ENCODE results near the gene DESI1. TPM values are rescaled to one million over a fixed set of nuclear protein-coding genes. Genes with fewer than 3 reads are reported as not detected.
"Not testable (repeated sequence)": the region's sequence is repeated elsewhere in the genome, so short reads cannot be mapped to it uniquely, and the experiment has no call there.

DESI1 gene
- total RNA-seq, 1 donor from 2014 or later: 41.6 TPM

DNA sequence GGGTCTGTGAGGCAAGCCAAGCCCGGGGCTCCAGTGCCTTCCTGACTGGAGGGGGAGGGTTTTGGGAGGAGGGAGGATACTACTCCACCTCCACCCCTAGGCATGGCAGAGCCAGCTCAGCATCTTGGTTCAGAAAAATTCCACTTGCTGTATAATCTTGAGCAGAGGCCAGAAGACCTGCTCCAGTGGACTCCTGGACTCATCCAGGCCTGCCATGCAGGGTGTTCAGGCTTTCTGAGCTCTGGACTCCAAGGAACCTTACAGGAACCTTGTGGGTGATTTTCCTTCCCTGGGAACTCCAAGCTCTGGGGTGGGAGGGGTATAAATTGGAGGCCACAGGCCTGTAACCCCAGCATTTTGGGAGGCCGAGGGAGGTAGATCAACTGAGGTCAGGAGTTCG is 50.6 kb downstream of the DESI1 start:
- DNase-seq (ENCODE audit: missing footprints) (no peak), ATAC-seq (no peak)
- intact Hi-C loops (cut with DNase I): no loop called here

DNA sequence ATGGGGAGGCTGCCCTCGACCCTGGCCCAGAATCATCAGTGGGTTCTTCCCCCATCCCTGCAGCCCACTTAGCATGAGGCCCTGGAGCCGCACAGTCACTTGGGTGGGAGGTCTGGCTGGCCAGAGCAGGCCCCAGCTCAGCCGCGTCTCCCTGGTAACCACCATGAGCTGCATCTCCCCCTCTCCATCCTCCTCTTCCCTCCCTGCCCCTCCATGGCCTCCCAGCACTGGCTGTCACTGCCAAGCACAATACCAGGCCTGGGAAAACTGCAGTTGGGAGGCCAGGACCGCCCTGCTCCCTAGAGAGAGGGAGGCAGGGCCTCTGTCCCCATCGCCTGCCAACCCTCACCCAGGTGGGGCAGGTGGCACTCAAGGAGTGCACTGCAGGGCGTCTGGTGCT is 52.0 kb downstream of the DESI1 start:
- DNase-seq (ENCODE audit: missing footprints) (no peak), ATAC-seq (no peak)
- intact Hi-C loops (cut with DNase I): no loop called here

DNA sequence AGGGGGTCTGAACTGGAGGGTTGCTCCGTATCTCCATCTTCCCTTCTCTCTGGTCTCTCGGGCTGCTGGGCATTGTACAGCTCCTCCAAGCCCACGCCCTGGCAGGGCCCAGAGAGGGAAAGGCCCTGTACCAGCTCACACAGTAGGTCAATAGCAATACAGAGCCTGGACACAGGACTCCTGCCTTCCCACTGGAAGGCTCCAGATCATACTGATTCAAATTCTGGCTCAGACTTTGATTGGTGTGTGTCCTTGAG is 53.4 kb downstream of the DESI1 start:
- ATAC-seq (no peak), DNase-seq (ENCODE audit: missing footprints) (no peak)
- intact Hi-C loops (cut with DNase I): no loop called here

DNA sequence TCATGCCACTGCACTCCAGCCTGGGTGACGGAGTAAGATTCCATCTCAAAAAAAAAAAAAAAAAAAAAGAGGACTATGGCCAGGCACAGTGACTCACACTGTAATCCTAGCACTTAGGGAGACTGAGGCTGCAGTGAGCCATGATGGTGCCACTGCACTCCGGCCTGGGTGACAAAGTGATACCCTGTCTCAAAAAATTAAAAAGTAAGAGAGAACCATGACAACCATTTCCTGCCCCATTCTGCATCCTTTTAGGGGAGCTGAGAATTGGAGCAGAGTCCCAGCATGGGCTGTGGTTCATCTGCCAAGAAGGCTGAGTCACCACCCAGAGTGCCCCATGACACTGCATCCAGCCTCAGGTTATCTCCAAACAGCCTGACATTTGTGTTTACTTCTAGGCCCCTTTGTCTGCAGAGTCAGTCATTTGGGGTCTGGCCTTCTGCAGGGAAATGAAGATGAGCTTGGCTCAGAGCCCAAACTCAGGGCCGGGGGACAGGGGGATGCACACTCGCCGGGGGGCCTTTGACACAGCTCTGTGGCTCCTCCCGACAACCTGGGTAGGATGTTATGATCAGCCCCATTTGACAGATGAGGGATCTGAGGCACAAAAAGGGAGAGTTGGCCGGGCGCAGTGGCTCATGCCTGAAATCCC is 55.3 kb downstream of the DESI1 start:
- intact Hi-C loops (cut with DNase I): no loop called here
- DNase-seq (ENCODE audit: missing footprints) (no peak), ATAC-seq (peak; percentile 27)

DNA sequence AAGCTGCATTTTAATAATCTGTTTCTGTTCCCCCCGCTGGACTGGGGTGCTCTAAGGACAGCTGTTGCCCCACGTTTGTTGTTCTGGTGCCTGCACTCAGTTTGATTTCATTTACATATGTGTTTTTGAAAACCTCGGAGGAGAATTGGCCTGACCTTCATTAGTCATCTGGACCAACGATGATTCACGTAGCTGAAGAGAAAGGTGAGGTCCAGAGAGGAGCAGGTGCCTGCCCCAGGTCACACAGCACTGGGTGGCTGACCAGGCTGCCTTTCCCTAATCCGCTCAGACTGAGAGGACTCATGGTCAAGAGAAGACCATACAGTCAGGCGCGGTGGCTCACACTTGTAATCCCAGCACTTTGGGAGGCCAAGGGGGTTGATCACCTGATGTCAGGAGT is 56.3 kb downstream of the DESI1 start:
- DNase-seq (ENCODE audit: missing footprints): no peak
- ATAC-seq: no peak
- intact Hi-C loops (cut with DNase I): no loop called here

DNA sequence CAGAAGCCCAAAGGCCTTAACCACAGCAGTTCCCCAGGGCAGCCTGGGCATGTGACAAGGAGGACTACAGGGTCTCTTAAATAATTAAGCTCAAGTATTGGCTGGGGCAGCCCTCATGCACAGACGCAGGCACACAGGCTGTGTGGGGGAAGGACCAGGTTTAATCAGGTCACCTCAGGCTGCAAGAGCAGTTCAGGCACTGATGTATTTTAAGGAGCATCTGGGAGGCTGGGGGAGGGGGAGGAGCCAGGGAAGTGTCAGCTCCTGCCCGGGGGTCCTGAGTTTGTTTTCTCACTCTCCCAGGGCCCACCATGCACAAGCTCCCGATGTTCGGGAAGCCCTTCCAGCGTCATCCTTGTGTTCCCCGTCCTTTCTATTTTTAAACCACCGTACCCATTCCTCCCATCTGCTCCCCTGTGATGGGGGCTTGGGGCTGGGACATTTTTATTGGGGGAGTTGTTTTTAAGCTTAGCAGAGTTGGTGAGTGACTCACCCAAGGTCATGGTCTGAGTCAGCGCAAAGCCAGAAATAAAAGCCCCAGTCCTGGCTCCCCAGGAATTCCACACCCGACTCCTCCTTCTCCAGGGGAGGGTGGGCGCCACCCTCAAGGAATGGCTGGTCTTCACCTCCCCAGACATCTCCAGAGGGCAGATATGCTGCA is 57.7 kb downstream of the DESI1 start:
- intact Hi-C loops (cut with DNase I): loop anchor here (2.0 kb wide), 1 partner anchor 14 kb away; no protein-coding TSS in a partner anchor
- no peak for DNase-seq (ENCODE audit: missing footprints)
- ATAC-seq: peak; percentile 21

DNA sequence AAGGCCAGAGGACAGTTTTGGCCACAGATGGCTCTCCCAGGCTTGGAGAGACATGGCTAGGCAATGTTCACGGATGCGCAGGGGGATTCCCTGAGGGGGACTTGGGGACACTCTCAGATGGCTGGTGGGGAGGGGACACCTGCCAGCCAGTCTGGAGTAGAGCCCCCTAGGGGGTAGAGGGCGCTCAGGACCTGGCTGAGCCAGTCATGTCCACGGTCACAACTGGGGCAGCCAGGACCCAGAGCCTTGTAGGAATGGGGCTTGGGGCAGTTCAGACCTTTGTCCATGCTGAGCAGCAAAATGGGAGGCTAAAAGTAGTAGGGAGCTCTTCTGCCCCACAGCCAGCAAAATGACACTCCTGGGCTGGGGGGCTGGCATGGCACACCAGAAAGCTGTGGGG is 58.4 kb downstream of the DESI1 start:
- intact Hi-C loops (cut with DNase I): loop anchor here (2.0 kb wide), 1 partner anchor 14 kb away; no protein-coding TSS in a partner anchor
- no peak for ATAC-seq
- no peak for DNase-seq (ENCODE audit: missing footprints)

DNA sequence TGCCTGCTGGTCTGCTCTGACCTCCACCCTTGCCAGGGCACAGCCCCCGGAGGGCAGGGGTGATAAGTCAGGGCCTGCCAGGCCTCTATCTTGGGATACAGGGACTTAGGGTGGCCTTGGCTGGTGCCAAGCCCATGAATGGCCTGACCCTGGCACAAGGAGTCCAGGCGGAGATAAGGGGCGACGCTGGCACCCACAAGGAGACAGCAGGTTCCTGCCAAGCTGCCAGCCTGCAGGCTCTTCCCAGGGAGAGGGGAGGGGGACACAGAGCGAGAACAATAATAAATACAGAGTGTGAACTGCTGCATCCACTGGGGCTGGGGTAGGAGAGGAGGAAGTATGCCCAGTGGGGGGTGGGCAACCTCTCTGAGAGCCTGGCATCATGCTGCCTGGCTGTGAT is 59.1 kb downstream of the DESI1 start:
- ATAC-seq (peak; percentile 62), DNase-seq (ENCODE audit: missing footprints) (peak; percentile 84)
- intact Hi-C loops (cut with DNase I): loop anchor here (2.0 kb wide), 1 partner anchor 15 kb away; no protein-coding TSS in a partner anchor

DNA sequence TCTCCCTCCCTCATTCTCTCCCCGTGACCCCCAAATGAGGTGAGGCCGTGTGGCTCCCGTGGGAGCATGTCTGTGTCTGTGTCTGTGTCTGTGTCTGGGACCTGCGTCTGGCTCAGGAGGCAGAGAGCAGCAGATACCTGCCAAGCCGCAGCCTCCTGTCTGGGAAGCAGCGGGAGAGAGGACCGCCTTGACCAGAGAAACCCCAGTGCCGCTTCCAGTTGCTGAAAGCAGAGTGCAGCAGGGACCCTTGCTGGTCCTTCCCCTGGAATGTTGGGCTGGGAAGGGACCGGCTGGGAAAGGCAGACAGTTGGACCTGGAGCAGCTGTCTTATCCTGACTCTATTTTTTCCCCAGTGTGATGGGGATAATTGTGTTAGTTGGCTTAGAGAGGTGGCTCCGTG is 59.5 kb downstream of the DESI1 start:
- DNase-seq (ENCODE audit: missing footprints) (no peak), ATAC-seq (peak; percentile 29)
- intact Hi-C loops (cut with DNase I): no loop called here

DNA sequence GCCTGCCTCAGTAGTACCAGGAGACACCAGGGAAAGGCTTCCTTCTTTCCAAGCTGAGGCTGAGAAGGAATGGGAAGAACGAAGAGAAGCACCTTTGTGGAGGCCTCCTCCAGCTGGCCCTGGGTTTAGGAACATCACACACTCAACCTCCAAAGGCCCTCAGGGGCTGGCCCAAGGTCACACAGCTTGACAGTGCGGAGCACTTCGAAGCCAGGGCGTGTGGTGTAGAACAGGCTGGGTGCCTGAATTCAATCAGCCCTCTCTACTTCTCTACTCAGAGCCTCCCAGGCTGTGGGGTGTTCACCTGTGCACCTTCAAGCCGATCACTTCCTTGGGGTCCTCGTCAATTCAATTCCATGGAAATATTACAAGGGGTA is 60.8 kb downstream of the DESI1 start:
- ATAC-seq (peak; percentile 27), DNase-seq (ENCODE audit: missing footprints) (no peak)
- intact Hi-C loops (cut with DNase I): no loop called here

DNA sequence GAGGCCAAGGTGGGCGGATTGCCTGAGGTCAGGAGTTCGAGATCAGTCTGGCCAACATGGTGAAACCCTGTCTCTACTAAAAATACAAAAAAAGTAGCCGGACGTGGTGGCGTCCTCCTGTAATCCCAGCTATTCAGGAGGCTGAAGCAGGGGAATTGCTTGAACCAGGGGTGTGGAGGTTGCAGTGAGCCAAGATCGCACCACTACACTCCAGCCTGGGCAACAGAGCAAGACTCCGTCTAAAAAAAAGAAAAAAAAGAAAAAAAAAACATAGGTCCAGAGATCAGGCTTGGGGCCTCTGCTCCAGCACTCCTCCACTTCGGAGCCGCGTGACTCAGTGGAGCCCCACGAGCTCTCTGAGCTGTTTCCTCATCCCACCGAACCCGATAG is 62.6 kb downstream of the DESI1 start:
- ATAC-seq; intact Hi-C loops (cut with DNase I); DNase-seq (ENCODE audit: missing footprints): not testable (repeated sequence)

DNA sequence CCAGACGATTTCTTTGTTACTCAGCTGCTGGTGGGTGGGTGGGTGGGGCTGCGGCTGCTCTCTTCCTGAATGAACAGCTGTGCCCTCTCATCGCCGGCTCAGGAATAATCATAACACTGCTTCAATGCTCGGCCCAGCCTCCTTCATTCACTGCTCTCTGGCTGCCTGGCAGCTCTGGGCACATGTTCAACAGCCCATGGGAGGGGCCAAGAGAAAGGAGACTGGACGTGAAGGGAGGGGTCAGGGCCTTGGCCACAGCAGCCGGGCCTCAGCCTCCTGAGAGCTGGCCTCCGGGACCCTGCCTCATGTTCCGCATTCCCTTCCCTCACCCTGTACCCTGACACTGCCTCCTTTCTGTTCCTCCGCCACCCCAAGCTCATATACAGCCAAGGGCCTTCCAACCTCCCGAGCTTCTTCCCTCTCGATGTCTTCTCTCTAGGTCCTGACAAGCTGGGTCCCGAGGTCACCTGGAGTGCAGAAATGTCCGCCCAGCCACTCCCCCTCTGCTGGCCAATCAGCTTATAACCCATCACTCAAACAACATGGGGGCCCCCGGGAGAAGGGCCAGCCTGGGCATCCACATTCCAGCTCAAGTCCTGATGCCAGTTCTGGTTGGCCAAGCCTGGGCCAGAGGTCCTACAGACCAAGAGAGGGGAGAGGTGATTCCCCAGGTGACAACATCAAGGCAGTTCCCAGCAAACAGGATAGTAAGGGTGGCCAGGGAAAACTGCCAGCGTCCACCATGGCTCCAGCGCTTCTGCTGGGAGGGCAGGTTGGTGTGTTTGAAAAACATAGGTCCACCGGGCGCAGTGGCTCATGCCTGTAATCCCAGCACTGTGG is 63.2 kb downstream of the DESI1 start:
- intact Hi-C loops (cut with DNase I): no loop called here
- DNase-seq (ENCODE audit: missing footprints) (peak; percentile 88), ATAC-seq (peak; percentile 42)

DNA sequence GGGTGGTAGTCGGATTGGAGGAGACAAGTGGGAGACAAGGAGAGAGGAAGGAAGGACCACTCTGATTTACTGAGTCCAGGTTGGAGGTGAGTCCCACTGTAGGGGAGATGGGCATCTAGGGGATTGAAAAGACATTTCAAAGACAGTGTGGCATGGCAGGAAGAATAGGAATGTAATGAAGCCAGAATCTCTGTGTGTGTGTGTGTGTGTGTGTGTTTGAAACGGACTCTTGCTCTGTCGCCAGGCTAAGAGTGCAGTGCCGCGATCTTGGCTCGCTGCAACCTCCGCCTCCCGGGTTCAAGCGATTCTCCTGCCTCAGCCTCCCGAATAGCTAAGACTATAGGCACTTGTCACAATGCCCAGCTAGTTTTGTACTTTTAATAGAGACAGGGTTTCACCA is 64.3 kb downstream of the DESI1 start:
- ATAC-seq (no peak), DNase-seq (ENCODE audit: missing footprints) (no peak)
- intact Hi-C loops (cut with DNase I): no loop called here

DNA sequence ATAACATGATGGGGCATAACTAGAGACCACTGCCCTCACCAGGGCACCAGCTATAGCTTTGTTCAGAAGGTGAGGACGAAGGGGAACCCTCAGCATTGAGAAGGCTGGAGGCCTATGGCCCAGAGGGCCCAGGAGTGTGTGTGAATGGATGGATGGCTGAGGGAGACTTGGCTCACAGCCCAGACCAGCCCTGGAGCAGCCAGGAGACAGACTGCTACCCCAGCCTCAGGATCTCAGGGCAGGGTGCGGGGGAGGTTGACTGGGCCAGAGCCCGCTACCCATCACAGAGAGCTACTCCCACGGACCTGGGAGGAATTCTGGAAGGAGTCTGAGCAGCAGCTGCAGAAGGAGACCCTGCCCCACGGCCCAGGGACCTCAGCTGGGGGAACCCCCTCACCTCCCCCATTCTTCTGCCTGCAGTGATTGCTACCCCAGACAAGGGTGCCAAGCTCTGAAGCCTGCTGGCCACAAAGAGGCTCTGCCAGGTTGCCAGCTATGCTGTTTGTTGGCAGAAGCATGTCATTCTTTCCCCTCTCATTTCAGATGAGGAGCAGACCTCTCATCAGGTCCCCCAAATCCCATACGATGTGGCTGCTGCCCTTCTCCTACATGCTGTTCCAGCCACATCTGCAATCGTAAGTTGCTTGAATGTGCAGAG is 65.4 kb downstream of the DESI1 start:
- intact Hi-C loops (cut with DNase I): no loop called here
- ATAC-seq: no peak
- DNase-seq (ENCODE audit: missing footprints): no peak

DNA sequence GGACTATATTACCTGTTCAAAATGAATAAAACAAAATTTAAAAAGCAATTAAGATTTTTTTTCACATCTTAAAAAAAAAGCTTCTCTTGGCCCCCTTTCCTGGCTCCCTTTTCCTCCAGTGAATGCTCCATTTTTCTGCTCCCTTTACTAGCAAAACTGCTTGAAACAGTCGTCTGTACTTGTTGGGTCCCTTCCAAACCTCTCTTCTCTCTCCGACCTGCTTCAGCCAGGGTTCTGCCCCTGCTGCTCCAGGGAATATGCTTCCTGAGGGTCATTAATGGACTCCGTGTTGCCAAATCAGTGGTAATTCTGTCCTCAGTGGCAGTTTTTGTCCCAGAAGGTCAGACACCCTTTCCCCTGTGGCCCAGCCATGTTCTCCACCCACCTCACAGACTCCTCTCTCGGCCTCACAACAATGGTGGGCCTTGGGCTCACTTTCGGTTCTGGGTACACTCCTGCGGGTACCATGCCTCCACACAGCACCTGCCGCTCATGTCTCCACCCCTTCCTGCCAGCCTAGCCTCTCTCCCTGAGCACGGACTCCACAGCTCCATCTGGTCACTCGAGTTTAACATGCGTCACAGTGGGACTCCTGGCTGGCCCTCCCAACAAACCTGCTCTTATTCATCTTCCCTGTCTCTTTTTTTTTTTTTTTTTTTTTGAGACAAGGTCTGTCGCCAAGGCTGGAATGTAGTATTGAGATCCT is 68.8 kb downstream of the DESI1 start:
- ATAC-seq: no peak
- intact Hi-C loops (cut with DNase I): no loop called here
- DNase-seq (ENCODE audit: missing footprints): no peak

DNA sequence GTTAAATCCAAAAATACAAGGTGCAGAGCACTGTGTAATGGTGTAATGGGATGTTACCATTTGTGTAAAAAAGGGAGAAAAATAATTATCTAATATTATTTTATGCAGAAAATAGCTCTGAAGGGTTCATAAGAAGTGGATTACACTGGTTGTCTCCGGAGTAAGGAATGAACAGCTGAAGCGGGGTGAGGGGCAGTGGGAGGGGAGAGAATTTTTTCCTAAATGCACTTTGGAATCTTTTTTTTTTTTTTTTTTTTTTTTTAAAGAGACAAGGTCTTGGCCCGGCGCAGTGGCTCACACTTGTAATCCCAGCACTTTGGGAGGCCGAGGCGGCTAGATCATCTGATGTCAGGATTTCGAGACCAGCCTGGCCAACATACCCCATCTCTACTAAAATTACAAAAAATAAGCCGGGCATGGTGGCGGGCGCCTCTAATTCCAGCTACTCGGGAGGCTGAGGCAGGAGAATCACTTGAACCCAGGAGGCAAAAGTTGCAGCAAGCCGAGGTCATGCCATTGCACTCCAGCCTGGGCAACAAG is 69.8 kb downstream of the DESI1 start:
- intact Hi-C loops (cut with DNase I): no loop called here
- no peak for ATAC-seq
- no peak for DNase-seq (ENCODE audit: missing footprints)

DNA sequence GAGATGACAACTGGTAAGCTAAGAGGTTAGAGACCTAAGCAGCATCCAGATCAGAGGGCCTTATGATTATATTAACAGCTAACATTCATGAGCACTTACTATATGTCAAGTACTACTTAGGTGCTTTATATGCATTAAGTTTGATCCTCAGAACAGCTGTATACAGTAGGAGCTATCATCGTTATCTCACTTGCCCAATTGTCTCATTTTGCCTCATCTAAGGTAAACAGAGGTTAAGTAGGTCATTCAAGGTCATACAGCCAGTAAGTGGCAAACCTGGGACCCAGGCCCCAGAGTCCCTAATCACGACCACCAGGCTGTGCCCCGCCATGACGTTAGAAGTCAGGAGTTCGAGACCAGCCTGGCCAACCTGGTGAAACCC is 72.0 kb downstream of the DESI1 start:
- DNase-seq (ENCODE audit: missing footprints) (no peak), ATAC-seq (no peak)
- intact Hi-C loops (cut with DNase I): no loop called here

Measured in Right ventricle myocardium inferior (tissue), 1 donor.